Neuronal stem cell (in vitro differentiated cells): ENCODE measurements around the gene CHN2.

Experiments
- DNase-seq: peaks from one replicate; pipeline ENCODE4 v3.0.0-alpha.2; 2013; ENCODE audit warnings: low spot score
- H2AFZ ChIP-seq: one replicate; pipeline ENCODE4 v1.6.1; 2013; ENCODE audit warnings: mild to moderate bottlenecking, low read length, inconsistent platforms
- H2AK5ac ChIP-seq: 2 replicates; pipeline ENCODE4 v1.6.1; 2013; ENCODE audit warnings: low read depth, mild to moderate bottlenecking, inconsistent platforms, low read length, moderate library complexity, mixed read lengths
- H2BK120ac ChIP-seq: 2 replicates; pipeline ENCODE4 v1.6.1; 2013; ENCODE audit warnings: low read depth, mild to moderate bottlenecking, inconsistent platforms, low read length, moderate library complexity, mixed read lengths
- H2BK12ac ChIP-seq: one replicate; pipeline ENCODE4 v1.6.1; 2013; ENCODE audit warnings: low read length, inconsistent platforms
- H2BK15ac ChIP-seq: 2 replicates; pipeline ENCODE4 v1.6.1; 2013; ENCODE audit warnings: mild to moderate bottlenecking, low read length, inconsistent platforms, mixed read lengths
- H2BK5ac ChIP-seq: one replicate; pipeline ENCODE4 v1.6.1; 2013; ENCODE audit warnings: inconsistent platforms, mild to moderate bottlenecking, low read length, moderate library complexity
- H3K14ac ChIP-seq: one replicate; pipeline ENCODE4 v1.6.1; 2013; ENCODE audit warnings: low read length, inconsistent platforms
- H3K18ac ChIP-seq: 2 replicates; pipeline ENCODE4 v1.6.1; 2013; ENCODE audit warnings: low read length, inconsistent platforms
- H3K23ac ChIP-seq: 2 replicates; pipeline ENCODE4 v1.6.1; 2013; ENCODE audit warnings: low read depth, mild to moderate bottlenecking, mixed read lengths, low read length, inconsistent platforms; ENCODE audit not compliant: poor library complexity
- H3K27ac ChIP-seq: replicated peaks from 3 replicates; pipeline ENCODE4 v1.5.1; 2013; ENCODE audit warnings: low read length, inconsistent platforms
- H3K27me3 ChIP-seq, 3 experiments: 2 replicates each; pipeline ENCODE4 v1.6.1; 2013; ENCODE audit warnings: low read length in 3 of 3, mild to moderate bottlenecking in 2 of 3, inconsistent platforms in 1 of 3, low read depth in 1 of 3, mixed read lengths in 1 of 3, moderate library complexity in 1 of 3; ENCODE audit not compliant: control insufficient read depth in 3 of 3, insufficient read depth in 3 of 3
- H3K36me3 ChIP-seq, 2 donors: replicated peaks in 1 of 2; 2 replicates each; pipeline ENCODE4 v1.6.1; 2013; ENCODE audit warnings: low read length in 2 of 2; ENCODE audit not compliant: control insufficient read depth in 2 of 2, insufficient read depth in 2 of 2
- H3K4ac ChIP-seq: 2 replicates; pipeline ENCODE4 v1.6.1; 2013; ENCODE audit warnings: inconsistent platforms, mild to moderate bottlenecking, low read length, moderate library complexity
- H3K4me1 ChIP-seq, 2 donors: 1 replicate in 1 of 2; 2 replicates in 1 of 2; pipeline ENCODE4 v1.6.1; 2013; ENCODE audit warnings: low read length in 2 of 2, low read depth in 1 of 2; ENCODE audit not compliant: control insufficient read depth in 2 of 2, insufficient read depth in 1 of 2
- H3K4me2 ChIP-seq: one replicate; pipeline ENCODE4 v1.6.1; 2013; ENCODE audit warnings: mild to moderate bottlenecking, low read length, inconsistent platforms; ENCODE audit not compliant: insufficient read depth, poor library complexity, severe bottlenecking
- H3K4me3 ChIP-seq, 2 donors: 2 replicates each; pipeline ENCODE4 v1.5.1; 2013; ENCODE audit warnings: low read length in 2 of 2, mild to moderate bottlenecking in 2 of 2, inconsistent platforms in 1 of 2, moderate library complexity in 1 of 2
- H3K79me1 ChIP-seq: one replicate; pipeline ENCODE4 v1.6.1; 2013; ENCODE audit warnings: low read depth, mild to moderate bottlenecking, inconsistent platforms, low read length, moderate library complexity
- H3K9ac ChIP-seq: one replicate; pipeline ENCODE4 v1.6.1; 2013; ENCODE audit warnings: mild to moderate bottlenecking, low read depth, low read length, inconsistent platforms; ENCODE audit not compliant: poor library complexity
- H3K9me3 ChIP-seq, 2 donors: replicated peaks in 1 of 2; 2 replicates each; pipeline versions ENCODE3 to v1.6.1; 2013; ENCODE audit warnings: low read length in 2 of 2, mild to moderate bottlenecking in 2 of 2, inconsistent platforms in 1 of 2, low read depth in 1 of 2, mixed read lengths in 1 of 2, moderate library complexity in 1 of 2; ENCODE audit not compliant: control insufficient read depth in 2 of 2, insufficient read depth in 1 of 2
- H4K8ac ChIP-seq: one replicate; pipeline ENCODE4 v1.6.1; 2013; ENCODE audit warnings: low read depth, mild to moderate bottlenecking, inconsistent platforms, low read length, moderate library complexity
- H4K91ac ChIP-seq: one replicate; pipeline ENCODE4 v1.6.1; 2013; ENCODE audit warnings: low read length, low read depth, mild to moderate bottlenecking, inconsistent platforms; ENCODE audit not compliant: poor library complexity
- WGBS, 2 donors: extraction: QIAGEN DNeasy Blood & Tissue Kit; methylation state at CpG; one replicate each; pipeline ENCODE4 v1.1.7; 2013; ENCODE audit warnings: missing lambda C conversion rate in 2 of 2, mixed read lengths in 1 of 2; ENCODE audit not compliant: insufficient read length in 2 of 2, insufficient replicate concordance in 1 of 2; ENCODE audit errors: extremely low coverage in 2 of 2; 5-methylcytosine and 5-hydroxymethylcytosine counted together

Gene CHN2

DNA sequence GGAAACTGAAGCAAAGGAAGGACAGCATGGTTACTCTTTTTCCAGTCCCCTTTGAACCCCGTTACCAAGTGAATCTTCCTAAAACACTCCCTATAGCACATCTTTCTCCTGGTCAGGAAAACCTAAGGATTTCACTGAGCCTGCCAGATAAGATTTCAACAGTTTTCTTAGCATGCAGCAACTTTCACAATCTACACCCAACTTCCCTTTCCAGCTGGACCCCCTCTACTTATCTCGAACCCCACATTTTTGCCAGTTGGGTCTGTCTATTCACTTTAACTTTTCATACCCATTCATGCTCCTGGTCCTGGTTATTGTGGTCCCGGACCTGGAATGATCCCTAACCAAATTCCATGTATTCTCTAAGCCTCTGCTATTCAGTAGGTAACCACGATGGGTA is 33.3 kb upstream of the CHN2 start:
- Histone ChIP-seq H2BK120ac (no peak overlapping the region), H3K14ac (no peak overlapping the region), H3K9ac (no peak overlapping the region), H3K4me2 (no peak overlapping the region), H4K91ac (no peak overlapping the region), H2BK12ac (no peak overlapping the region), H4K8ac (no peak overlapping the region), H3K23ac (no peak overlapping the region), H2BK15ac (no peak overlapping the region), H3K4me3 (no peak overlapping the region), H3K4me1 (peaks cover 3 to 5% of the 10 kb centered on the region in 2 donors), H3K9me3 (no peaks in the 10 kb centered on the region), H3K27ac (no peak overlapping the region), H3K4ac (no peak overlapping the region), H2AFZ (no peak overlapping the region), H3K79me1 (no peaks in the 10 kb centered on the region), H3K18ac (no peak overlapping the region), H2BK5ac (no peak overlapping the region), H3K27me3 (no peaks in the 10 kb centered on the region), H3K36me3 (no peaks in the 10 kb centered on the region), H2AK5ac (no peak overlapping the region)
- WGBS, 2 donors, result no CpG with 5 or more reads among the region's 4 CpGs
- no peak for DNase-seq

DNA sequence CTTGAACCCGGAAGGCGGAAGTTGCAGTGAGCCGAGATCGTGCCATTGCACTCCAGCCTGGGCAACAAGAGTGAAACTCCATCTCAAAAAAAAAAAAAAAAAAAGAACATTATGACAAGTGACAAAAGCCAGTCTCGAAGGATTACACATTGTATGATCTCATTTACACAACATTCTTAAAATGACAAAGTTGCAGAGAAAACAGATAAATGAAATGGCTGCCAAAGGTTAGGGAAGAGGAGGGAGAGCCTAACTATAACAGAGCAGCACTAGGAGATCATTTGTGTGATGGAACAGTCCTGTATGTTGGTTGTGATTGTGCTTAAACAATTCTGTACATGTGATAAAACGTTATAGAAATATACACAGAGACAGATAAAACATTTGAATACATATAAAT is 32.0 kb upstream of the CHN2 start:
- no peak for DNase-seq
- Histone ChIP-seq H4K8ac (no peak overlapping the region), H2BK15ac (no peak overlapping the region), H2BK5ac (no peak overlapping the region), H3K9ac (no peak overlapping the region), H3K4me2 (no peak overlapping the region), H3K27me3 (no peaks in the 10 kb centered on the region), H3K4me1 (no peaks in the 10 kb centered on the region), H3K27ac (no peak overlapping the region), H3K18ac (no peak overlapping the region), H3K14ac (no peak overlapping the region), H4K91ac (no peak overlapping the region), H2AFZ (no peak overlapping the region), H3K36me3 (no peaks in the 10 kb centered on the region), H2BK120ac (no peak overlapping the region), H2AK5ac (no peak overlapping the region), H3K79me1 (no peaks in the 10 kb centered on the region), H3K9me3 (no peaks in the 10 kb centered on the region), H3K23ac (no peak overlapping the region), H3K4ac (no peak overlapping the region), H3K4me3 (no peak overlapping the region), H2BK12ac (no peak overlapping the region)
- WGBS, 2 donors, result no CpG with 5 or more reads among the region's 6 CpGs

DNA sequence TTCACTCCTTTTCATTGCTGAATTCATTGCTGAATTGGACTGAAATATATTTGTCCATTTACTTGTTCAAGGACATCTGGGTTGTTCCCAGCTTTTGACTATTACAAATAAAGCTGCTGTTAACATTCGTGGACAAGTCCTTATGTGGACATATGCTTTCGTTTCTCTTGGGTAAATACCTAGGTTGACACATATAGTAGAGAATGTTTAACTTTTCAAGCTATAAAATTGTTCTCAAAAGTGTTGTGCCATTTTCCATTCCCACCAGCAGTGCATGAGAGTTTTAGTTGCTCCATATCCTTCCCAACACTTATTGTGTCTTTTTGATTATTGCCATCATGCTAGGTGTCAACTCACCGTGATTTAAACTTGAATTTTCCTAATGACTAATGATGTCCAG is 30.7 kb upstream of the CHN2 start:
- no peaks in the 10 kb centered on the region for H3K9me3 ChIP-seq
- WGBS, 2 donors, result no CpG with 5 or more reads among the region's 3 CpGs
- no peak overlapping the region for H3K23ac ChIP-seq
- H2BK120ac ChIP-seq, result no peak overlapping the region
- no peak overlapping the region for H3K14ac ChIP-seq
- H2BK15ac ChIP-seq, result no peak overlapping the region
- no peak overlapping the region for H4K91ac ChIP-seq
- no peaks in the 10 kb centered on the region for H3K79me1 ChIP-seq
- no peaks in the 10 kb centered on the region for H3K27me3 ChIP-seq
- no peak overlapping the region for H3K27ac ChIP-seq
- no peaks in the 10 kb centered on the region for H3K4me1 ChIP-seq
- no peak overlapping the region for H4K8ac ChIP-seq
- no peak overlapping the region for H3K4ac ChIP-seq
- H2AK5ac ChIP-seq, result no peak overlapping the region
- no peak overlapping the region for H2AFZ ChIP-seq
- no peak overlapping the region for H2BK12ac ChIP-seq
- no peak overlapping the region for H3K18ac ChIP-seq
- no peak overlapping the region for H3K4me3 ChIP-seq
- H3K36me3 ChIP-seq, result no peaks in the 10 kb centered on the region
- DNase-seq, result no peak
- no peak overlapping the region for H2BK5ac ChIP-seq
- H3K4me2 ChIP-seq, result no peak overlapping the region
- H3K9ac ChIP-seq, result no peak overlapping the region

DNA sequence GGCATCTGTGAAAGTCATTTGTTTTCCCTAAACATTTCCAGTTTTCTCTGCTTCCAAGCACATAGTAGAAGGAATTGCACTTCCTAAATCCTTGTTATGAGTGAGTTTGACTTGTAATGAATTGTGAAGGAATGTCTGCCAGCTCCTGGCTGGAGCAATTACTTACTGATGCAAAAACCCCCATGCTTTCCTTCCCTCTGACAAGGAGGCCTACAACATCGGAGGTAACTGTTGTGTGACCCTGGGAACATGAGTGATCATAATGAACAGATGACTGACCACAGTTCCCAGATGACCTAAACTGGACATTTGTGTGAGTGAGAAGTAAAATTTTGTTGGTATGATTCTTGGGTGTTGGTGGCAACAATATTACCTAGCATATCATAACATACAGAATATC is 26.9 kb upstream of the CHN2 start:
- no CpG with 5 or more reads among the region's 1 CpG for WGBS, 2 donors

More for the DNA sequence above, 26.9 kb upstream of the CHN2 start:
- Histone ChIP-seq H4K8ac (no peak overlapping the region), H3K79me1 (no peaks in the 10 kb centered on the region), H3K4ac (no peak overlapping the region), H3K23ac (no peak overlapping the region), H3K14ac (no peak overlapping the region), H2BK15ac (no peak overlapping the region), H3K27ac (no peak overlapping the region), H2BK12ac (no peak overlapping the region), H3K36me3 (no peaks in the 10 kb centered on the region), H4K91ac (no peak overlapping the region), H2BK5ac (no peak overlapping the region), H3K18ac (no peak overlapping the region), H3K27me3 (no peaks in the 10 kb centered on the region), H3K9me3 (no peaks in the 10 kb centered on the region), H3K4me1 (no peaks in the 10 kb centered on the region), H3K9ac (no peak overlapping the region), H2BK120ac (no peak overlapping the region), H2AFZ (no peak overlapping the region), H2AK5ac (no peak overlapping the region), H3K4me3 (no peak overlapping the region), H3K4me2 (no peak overlapping the region)
- no peak for DNase-seq
